ACHN (cell line): ENCODE measurements around the gene PTGR1.
A peak's percentile ranks its signal among the peaks of the same experiment; 100 is the strongest.
"Not testable (repeated sequence)": the region's sequence is repeated elsewhere in the genome, so short reads cannot be mapped to it uniquely, and the experiment has no call there.

Experiments used
- DNase-seq: peaks from one replicate; pipeline ENCODE4 v3.0.0-alpha.2; 2015
- in situ Hi-C: cut with HindIII; loops from 2 replicates; pipeline ENCODE4 v1.10.0; 2017; ENCODE audit warnings: low sequenced_read_pairs, low pct_ligation_motif_present, low pct_unique_long_range_greater_than_20kb

PTGR1 gene

GRCh38 chr9:111566234-111566633 lies 33.2 kb downstream of the PTGR1 start:
- in situ Hi-C loops = no loop called here
- DNase-seq = no peak

DNA sequence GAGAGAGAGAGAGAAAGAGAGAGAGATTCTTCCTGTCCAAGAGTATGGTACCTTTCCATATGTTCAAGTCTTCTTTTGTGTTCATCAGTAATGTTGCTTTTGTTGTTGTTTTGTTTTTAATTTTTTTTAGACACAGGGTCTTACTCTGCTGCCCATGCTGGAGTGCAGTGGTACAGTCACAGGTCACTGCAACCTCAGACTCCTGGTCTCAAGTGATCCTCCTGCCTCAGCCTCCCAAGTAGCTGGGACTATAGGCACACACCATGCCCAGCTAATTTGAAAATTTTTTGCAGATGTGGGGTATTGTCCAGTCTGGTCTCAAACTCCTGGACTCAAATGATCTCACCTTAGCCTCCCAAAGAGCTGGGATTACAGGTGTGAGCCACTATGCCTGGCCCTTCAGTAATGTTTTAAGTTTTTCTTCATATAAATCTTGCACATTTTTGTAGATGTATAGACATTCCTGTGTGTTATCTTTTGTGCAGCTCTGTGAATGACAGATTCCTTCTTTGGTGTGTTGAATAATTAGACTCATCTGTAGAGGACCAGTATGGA lies 38.2 kb downstream of the PTGR1 start:
- in situ Hi-C loops = no loop called here
- no peak for DNase-seq

GRCh38 chr9:111559000-111559610 lies 40.3 kb downstream of the PTGR1 start:
- DNase-seq = no peak
- in situ Hi-C loops = no loop called here

- DNase-seq, in situ Hi-C loops: not testable (repeated sequence)
Measured at GRCh38 chr9:111555425-111555824, 44.0 kb downstream of the PTGR1 start.

- DNase-seq = no peak
- in situ Hi-C loops = no loop called here
Measured at GRCh38 chr9:111548623-111549022, 50.8 kb downstream of the PTGR1 start.

- DNase-seq = no peak
- in situ Hi-C loops = no loop called here
Measured at GRCh38 chr9:111542497-111543254, 56.8 kb downstream of the PTGR1 start.

DNA sequence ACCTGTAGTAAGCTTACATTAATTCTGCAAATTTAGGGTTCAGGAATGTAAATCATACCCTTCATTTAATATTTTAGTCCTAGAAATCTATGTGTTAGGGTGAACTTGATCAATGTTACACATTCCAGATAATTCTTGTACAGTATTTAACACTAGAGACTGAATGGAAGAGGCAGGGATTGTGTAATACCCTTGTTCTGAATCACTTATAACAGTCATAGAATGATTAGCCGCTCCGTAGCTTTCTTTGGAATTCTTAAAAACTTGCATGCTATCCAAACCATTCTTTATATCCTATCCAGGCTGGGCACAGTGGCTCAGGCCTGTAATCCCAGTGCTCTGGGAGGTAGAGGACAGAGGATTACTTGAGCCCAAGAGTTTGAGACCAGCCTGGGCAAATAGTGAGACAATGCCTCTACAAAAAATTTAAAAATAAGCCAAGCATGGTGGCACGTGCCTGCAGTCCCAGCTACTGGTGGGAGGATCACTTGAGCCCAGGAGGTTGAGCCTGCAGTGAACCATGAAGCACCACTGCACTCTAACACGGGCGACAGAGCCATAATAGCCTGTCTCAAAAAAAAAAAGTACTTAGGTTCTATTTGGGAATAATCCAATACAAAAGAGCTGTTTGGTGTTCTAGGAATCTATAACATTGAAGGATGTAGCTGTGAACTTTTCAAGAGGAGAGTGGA lies 66.2 kb downstream of the PTGR1 start:
- in situ Hi-C loops = no loop called here

GRCh38 chr9:111531716-111532115 lies 67.7 kb downstream of the PTGR1 start:
- in situ Hi-C loops = no loop called here
- no peak for DNase-seq

More for the DNA sequence above, 66.2 kb downstream of the PTGR1 start:
- no peak for DNase-seq

DNA sequence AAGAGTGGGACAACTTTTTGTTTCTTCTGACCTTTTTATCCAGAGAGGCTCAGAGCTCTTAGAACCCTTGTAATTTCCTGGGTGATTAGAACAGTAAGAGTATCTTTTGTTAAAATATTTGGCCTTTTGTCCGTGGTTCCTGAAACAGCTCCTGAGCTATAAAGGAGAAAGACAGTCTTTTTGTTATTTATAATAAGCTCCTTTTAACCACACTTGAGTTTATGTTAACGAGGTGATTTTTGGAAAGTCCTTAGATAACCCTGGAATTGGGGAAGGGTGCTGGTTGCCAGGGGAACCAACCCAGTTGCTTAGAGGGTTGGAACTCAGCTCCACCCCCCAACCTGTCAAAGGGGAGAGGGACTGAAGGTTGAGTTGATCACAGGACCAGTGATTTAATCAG lies 69.7 kb downstream of the PTGR1 start:
- in situ Hi-C loops = no loop called here
- no peak for DNase-seq

- no peak for DNase-seq
- in situ Hi-C loops = no loop called here
Measured at GRCh38 chr9:111527347-111527746, 72.1 kb downstream of the PTGR1 start.

DNA sequence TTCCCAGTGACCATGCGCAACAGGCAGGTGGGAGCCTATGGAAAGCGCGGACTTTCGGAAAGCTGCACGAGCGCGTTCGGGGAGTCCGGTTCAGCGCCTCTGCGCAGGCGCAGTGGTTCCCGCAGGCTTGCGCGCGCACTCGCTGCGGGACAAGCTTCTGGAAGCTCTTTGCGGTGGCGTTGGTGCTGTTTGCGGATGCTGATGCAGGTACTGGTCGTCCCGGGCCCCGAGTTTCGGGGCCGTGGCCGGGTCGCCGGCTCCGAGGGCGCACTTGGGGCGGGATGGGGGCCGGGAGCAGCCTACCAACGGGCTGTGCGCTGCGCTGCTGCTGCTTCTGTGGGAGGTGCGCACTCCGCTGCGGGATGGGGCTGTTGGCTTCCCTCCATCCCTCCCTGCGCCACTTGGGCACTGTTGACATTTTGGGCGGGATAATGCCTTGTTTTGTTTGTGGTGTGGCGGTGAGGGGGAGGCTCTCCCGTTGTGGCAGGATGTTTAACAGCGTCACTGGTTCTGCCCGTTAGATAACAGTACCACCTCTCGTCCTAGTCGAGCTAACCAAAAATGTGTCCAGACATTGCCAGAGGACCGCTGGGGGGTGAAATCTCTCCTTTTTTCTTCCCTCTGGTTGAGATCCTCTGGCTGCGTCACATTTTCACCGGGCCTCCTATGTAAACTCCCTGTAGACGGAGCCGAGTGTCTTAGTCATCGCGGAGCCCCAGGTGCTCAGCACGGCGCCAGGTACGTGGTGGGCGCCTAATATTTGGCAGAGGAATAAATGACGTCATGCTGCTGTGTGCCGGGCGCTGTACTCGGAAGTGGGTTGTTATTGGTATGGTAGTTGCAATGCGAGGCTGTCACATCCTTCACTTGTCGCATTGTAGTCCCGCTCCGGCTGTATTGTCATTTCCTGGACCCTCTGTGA lies 74.1 kb downstream of the PTGR1 start, which contains the start of gene ZNF483:
TSS of gene ZNF483 (plus strand) at position 124 of the 922 bp plus-strand sequence. CDS start 2,217 bp downstream, outside the sequence.
- peak; percentile 45 for DNase-seq
- in situ Hi-C loops = no loop called here

DNA sequence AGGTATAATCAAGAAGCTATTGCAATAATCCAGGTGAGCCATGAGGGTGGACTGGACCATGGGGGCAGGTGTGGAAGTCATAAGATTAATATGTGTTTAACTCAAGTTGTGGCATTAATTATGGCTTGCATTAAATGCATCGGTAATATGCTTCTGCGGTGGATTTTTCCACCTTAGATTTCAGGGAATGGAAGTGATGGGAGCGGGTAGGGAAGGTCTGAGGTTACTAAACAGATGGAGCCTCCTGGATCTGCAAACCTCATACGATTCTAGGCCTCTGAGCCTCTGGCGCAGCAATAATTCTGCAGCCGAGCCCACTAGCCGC lies 74.8 kb downstream of the PTGR1 start:
- in situ Hi-C loops = no loop called here
- DNase-seq = no peak

- no peak for DNase-seq
- in situ Hi-C loops = no loop called here
Measured at GRCh38 chr9:111516061-111516465, 83.4 kb downstream of the PTGR1 start.

DNA sequence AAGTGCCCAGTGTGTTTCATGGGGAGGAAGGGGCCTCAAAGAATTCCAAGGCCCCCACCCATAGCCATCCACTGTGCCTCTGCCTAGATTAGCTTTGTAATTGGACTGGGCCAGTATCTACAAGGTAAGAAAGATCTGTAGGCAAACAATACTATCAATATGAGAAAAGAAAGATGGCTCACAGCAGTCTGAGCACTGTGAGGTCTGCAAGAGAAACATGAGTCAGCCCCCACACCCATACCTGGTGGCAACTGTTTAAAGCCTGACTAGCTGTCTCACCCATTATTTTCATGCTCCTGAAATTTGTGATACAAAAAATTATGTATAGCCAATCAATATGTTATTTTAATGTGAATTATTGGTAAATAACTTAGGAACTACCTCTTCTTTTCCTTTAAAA lies 84.5 kb downstream of the PTGR1 start:
- in situ Hi-C loops = no loop called here
- no peak for DNase-seq
